GM18909 (cell line): ENCODE data around the gene SEC24A.
"Not testable (repeated sequence)": the region's sequence is repeated elsewhere in the genome, so short reads cannot be mapped to it uniquely, and the experiment has no call there.

Source experiments
- ATAC-seq: cut with Tn5 transposase; IDR thresholded peaks from one replicate; pipeline ENCODE4 v1.9.1; 2021; ENCODE audit warnings: mild to moderate bottlenecking; ENCODE audit not compliant: unreplicated experiment, poor library complexity

SEC24A gene

GRCh38 chr5:134648425-134649162 is at the start of gene SEC24A:
SEC24A (plus strand) TSS chr5:134648785; CDS start chr5:134649077, 292 bp downstream.
- ATAC-seq: peak; percentile 87

DNA sequence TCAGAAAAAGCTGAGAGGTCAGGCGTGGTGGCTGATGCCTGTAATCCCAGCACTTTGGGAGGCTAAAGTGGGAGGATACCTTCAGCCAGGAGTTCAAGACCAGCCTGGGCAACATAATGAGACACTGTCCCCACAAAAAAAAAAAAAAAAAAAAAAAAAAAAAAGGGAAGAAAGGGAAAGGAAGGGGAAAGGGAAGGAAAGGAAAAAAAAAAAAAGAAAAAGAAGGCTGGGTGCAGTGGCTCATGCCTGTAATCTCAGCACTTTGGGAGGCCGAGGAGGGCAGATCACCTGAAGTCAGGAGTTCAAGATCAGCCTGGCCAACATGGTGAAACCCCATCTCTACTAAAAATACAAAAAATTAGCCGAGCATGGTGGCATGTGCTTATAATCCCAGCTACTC is 48.8 kb upstream of the SEC24A start:
- ATAC-seq: not testable (repeated sequence)

- ATAC-seq: no peak
These were observed 48.0 kb upstream of the SEC24A start for GRCh38 chr5:134600600-134600999.

- no peak for ATAC-seq
These were observed 45.5 kb upstream of the SEC24A start for GRCh38 chr5:134603059-134603458.

GRCh38 chr5:134604908-134605307 is 43.7 kb upstream of the SEC24A start:
- no peak for ATAC-seq

DNA sequence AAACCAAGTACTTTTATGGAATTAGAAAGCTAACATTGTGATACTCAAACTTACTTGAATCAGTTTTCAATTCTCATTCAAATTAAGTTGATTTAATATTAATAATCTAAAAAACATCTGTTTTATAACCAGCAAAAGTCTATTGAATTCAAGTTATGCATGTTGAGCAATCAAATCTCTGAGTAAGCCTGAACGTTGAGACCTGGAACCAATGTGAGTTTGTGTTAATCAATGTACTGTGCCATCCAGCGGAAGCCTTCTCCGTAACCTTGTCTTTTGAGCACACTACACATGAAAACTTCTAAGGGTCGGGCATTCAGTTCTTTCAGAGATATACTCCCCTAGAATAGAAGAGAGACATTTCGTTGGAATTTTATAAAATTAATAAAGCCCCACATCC is 41.9 kb upstream of the SEC24A start:
- no peak for ATAC-seq

DNA sequence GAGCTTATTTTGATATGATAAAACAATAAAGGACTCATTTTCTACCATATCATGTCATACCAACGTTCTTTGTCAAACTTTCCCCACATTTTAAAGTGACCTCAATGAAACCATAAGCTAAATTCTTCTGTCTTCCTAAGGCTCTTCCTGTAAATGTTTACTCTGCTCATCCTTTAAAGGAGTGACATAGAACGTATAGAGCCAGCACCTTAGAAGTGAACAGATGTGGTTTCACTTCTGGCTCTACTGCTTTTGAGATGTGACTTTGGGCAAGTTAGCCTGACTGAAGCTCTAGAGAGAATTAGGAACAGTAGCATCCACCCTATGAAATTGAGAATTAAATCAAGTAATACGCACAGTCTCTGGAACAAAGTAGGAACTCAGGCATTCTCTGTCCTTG is 40.0 kb upstream of the SEC24A start:
- no peak for ATAC-seq

GRCh38 chr5:134609232-134609851 is 39.2 kb upstream of the SEC24A start:
- ATAC-seq: peak; percentile 66

- ATAC-seq: no peak
These were observed 37.9 kb upstream of the SEC24A start for GRCh38 chr5:134610725-134611124.

DNA sequence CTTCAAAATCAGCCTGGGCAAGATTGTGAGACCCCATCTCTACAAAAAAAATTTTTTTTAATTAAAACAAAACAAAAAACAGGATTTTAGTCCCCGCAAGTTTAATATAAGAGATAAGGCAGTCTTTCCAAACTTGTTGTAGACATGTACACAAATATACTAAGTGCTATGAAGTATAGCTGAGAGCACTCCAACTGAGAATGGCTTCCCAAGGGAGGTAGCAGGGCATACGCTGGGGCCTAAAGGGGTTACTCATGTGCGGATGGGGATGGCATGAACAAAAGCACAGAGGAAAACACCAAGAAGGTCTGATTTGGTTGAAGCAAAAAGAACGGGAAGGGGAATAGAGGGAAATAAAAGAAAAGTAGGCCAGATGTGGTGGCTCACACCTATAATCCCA is 37.1 kb upstream of the SEC24A start:
- ATAC-seq: no peak

GRCh38 chr5:134614450-134615085 is 34.0 kb upstream of the SEC24A start:
- no peak for ATAC-seq

DNA sequence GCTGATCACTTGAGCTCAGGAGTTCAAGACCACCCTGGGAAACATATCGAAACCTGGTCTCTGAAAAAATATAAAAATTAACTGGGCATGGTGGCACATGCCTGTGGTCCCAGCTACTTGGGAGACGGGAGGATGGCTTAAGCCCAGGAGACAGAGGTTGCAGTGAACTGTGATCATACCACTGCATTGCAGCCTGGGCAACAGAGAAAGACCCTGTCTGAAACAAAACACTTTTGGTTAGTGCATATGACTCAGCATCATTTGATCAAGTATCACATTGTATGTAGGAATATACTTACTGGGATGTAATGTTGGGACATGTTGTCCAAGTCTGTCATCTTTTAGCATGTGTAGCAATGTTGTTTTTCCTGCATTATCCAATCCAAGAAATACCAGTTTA is 28.0 kb upstream of the SEC24A start:
- no peak for ATAC-seq

- ATAC-seq: no peak
These were observed 23.0 kb upstream of the SEC24A start for GRCh38 chr5:134625559-134625958.

- ATAC-seq: no peak
These were observed 22.1 kb upstream of the SEC24A start for GRCh38 chr5:134626369-134627014.

DNA sequence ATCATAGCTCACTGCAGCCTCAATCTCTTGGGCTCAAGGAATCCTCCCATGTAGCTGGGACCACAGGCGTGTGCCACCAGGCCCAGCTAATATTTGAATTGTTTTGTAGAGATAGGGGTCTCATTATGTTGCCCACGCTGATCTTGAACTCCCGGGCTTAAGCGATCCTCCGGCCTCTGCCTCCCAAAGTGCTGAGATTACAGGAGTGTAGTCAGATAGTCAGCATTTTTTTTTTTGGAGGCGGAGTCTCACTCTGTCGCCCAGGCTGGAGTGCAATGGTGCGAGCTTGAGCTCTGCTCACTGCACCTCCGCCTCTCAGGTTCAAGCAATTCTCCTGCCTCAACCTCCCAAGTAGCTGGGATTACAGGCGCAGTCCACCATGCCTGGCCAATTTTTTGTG is 14.4 kb upstream of the SEC24A start:
- ATAC-seq: no peak

DNA sequence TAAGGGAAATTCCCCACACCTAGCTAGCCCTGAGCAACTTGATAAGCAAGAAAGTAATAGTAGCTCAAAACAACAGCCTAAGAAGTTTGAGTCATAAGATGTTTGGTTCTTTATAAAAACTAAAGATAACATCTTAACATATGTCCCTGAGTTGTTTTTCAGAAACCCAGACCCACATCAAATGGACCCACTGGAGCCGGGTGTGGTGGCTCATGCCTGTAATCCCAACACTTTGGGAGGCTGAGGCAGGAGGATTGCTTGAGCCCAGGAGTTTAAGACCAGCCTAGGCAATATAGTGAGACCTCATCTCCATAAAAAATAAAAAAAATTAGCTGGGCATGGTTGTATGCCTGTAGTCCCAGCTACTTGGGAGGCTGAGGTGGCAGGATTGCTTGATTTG is 13.2 kb upstream of the SEC24A start:
- ATAC-seq: not testable (repeated sequence)

- no peak for ATAC-seq
These were observed 11.4 kb upstream of the SEC24A start for GRCh38 chr5:134637116-134637721.

- no peak for ATAC-seq
These were observed 9.8 kb upstream of the SEC24A start for GRCh38 chr5:134638760-134639201.

DNA sequence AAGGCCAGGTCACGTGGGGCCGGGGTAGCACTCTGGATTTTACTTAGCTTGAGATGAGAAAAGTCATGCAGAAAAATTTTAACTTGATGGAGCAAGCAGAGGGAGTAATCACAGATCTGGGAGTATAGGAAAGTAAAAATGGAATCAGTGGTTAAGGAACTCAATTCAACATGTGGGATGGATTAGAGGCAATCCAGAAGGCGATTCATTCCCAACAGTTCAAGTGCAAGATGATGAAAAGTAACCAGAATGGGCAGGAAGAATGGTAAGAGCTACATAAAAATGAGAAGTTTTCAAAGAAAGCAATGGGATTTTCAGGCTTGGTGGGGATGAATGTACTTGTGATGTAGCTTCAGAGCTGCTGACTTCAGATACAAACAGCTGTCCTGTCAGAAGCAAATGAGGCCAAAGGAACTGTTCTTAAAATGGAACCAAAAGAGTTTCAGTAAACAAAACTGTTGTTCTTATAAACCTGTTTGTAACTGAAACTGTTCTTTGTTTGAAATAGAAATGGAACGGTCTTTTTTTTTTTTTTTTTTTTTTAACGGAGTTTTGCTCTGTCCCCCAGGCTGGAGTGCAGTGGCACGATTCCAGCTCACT is 5.6 kb upstream of the SEC24A start:
- peak; percentile 53 for ATAC-seq

- ATAC-seq: peak; percentile 36
These were observed 698 bp upstream of the SEC24A start for GRCh38 chr5:134647750-134648424.
